Mammary epithelial cell (primary cell): ENCODE measurements around the gene FCN3.

Source experiments
- CTCF ChIP-seq, 2 donors: IDR thresholded peaks in 1 of 2; conservative IDR thresholded peaks in 1 of 2; 2 replicates each; pipeline ENCODE4 v1.5.1; 2011 to 2012; ENCODE audit warnings: inconsistent platforms in 2 of 2, low read length in 2 of 2, mild to moderate bottlenecking in 2 of 2, control low read depth in 1 of 2, low read depth in 1 of 2; ENCODE audit not compliant: insufficient read depth in 1 of 2; ENCODE audit errors: extremely low read depth in 1 of 2
- EZH2 ChIP-seq: IDR thresholded peaks from 2 replicates; pipeline ENCODE4 v1.6.1; 2012; ENCODE audit warnings: low read length, inconsistent platforms, borderline replicate concordance

- TF ChIP-seq CTCF (conservative IDR thresholded peaks at IDR 0.05 in 1 of 2, IDR thresholded peaks at IDR 0.05 in 1 of 2; ENCODE audit: extremely low read depth in 1 of 2, insufficient read depth in 1 of 2, low read depth in 1 of 2, low read length in 2 of 2) (peak; percentile 75 to 83), EZH2 (no peak)
These were observed 41.9 kb upstream of the FCN3 start for GRCh38 chr1:27416387-27417111.
